HCT116 (cell line): Measurements from ENCODE around the gene ERC2. TPM values are rescaled to one million over a fixed set of nuclear protein-coding genes. Genes with fewer than 3 reads are reported as not detected.

Experiments
- ATAC-seq: fragments of 200-7000 bp; cut with Tn5 transposase; 2 replicates; pipeline ENCODE4 v1.9.1; 2020; ENCODE audit warnings: mild to moderate bottlenecking, moderate library complexity
- BruUV-seq: library from RNA; stranded (reverse); fragments of 400-500 nt; replicated peaks from 2 replicates; lab custom pipeline; 2021; lab: Mats Ljungman, UMichigan
- CTCF ChIA-PET: fragments of 300-600 bp; sonication (Branson Sonifier 250); formaldehyde crosslinking; loops from one replicate; lab custom pipeline; 2021; ENCODE audit warnings: antibody characterized with exemption; lab: Charles Lee
- POLR2A ChIA-PET: fragments of 300-600, 350-600 bp; sonication (Branson Sonifier 250); formaldehyde crosslinking; loops from one replicate; lab custom pipeline; 2021; ENCODE audit warnings: antibody characterized with exemption; lab: Charles Lee
- RAD21 ChIA-PET, 2 experiments: fragments of 300-600 bp; sonication (Branson Sonifier 250); formaldehyde crosslinking; loops; one replicate each; lab custom pipeline; 2023; ENCODE audit warnings: low total read pairs in 2 of 2; ENCODE audit not compliant: uncharacterized antibody in 2 of 2, unreplicated experiment in 2 of 2, low non-redundant PET in 1 of 2; lab: Charles Lee
- DNase-seq: peaks from one replicate; pipeline ENCODE4 v3.0.0-alpha.2; 2010; ENCODE audit warnings: low read depth, low spot score
- H2AFZ ChIP-seq: fragments of 200-600 bp; shearing (Covaris generic), sonication (generic); 2 replicates; pipeline ENCODE4 v1.6.1; 2017; ENCODE audit warnings: low read depth, mixed run types, mixed read lengths, antibody characterized with exemption, low read length; ENCODE audit not compliant: poor library complexity, severe bottlenecking
- H3K27ac ChIP-seq: 2 replicates; pipeline ENCODE4 v1.5.1; 2012; ENCODE audit warnings: low read depth, low read length
- H3K27me3 ChIP-seq: fragments of 200-600 bp; sonication (generic); 2 replicates; pipeline ENCODE4 v1.6.1; 2016; ENCODE audit warnings: mixed run types, low read length, mixed read lengths; ENCODE audit not compliant: insufficient read depth
- H3K36me3 ChIP-seq, 2 experiments: fragments of 200-500 bp in 1 of 2; fragments of 200-600 bp in 1 of 2; sonication (Bioruptor generic) in 1 of 2; sonication (generic) in 1 of 2; 2 replicates each; pipeline versions ENCODE4 v1.5.1 to v1.6.1; 2014 to 2016; ENCODE audit warnings: low read length in 2 of 2, inconsistent platforms in 1 of 2, mixed read lengths in 1 of 2, mixed run types in 1 of 2; ENCODE audit not compliant: insufficient read depth in 2 of 2, control insufficient read depth in 1 of 2
- H3K4me1 ChIP-seq, 2 experiments: fragments of 200-600 bp in 1 of 2; sonication (generic) in 1 of 2; 2 replicates each; pipeline versions ENCODE4 v1.5.1 to v1.6.1; 2012 to 2017; ENCODE audit warnings: low read length in 2 of 2, inconsistent platforms in 1 of 2, mild to moderate bottlenecking in 1 of 2, mixed read lengths in 1 of 2, mixed run types in 1 of 2, moderate library complexity in 1 of 2; ENCODE audit not compliant: insufficient read depth in 2 of 2, control insufficient read depth in 1 of 2
- H3K4me2 ChIP-seq: fragments of 200-600 bp; sonication (generic); 2 replicates; pipeline ENCODE4 v1.6.1; 2017; ENCODE audit warnings: mixed run types, low read length, mixed read lengths
- H3K4me3 ChIP-seq, 2 experiments: fragments of 200-600 bp in 1 of 2; sonication (generic) in 1 of 2; replicated peaks in 1 of 2; 2 replicates each; pipeline ENCODE4 v1.5.1; 2011 to 2016; ENCODE audit warnings: low read length in 2 of 2, control low read depth in 1 of 2, low read depth in 1 of 2, mild to moderate bottlenecking in 1 of 2, mixed read lengths in 1 of 2, mixed run types in 1 of 2
- H3K79me2 ChIP-seq: fragments of 200-600 bp; sonication (generic); 2 replicates; pipeline ENCODE4 v1.6.1; 2017; ENCODE audit warnings: mild to moderate bottlenecking, mixed run types, low read length, moderate library complexity, mixed read lengths; ENCODE audit not compliant: insufficient read depth
- H3K9ac ChIP-seq: fragments of 200-600 bp; sonication (generic); 2 replicates; pipeline ENCODE4 v1.6.1; 2016; ENCODE audit warnings: low read length, mixed read lengths
- H3K9me2 ChIP-seq: fragments of 200-600 bp; sonication (generic), shearing (Covaris generic); 2 replicates; pipeline ENCODE4 v1.6.1; 2017; ENCODE audit warnings: mixed run types, mild to moderate bottlenecking, moderate library complexity; ENCODE audit not compliant: insufficient read depth
- H3K9me3 ChIP-seq, 2 experiments: fragments of 200-500 bp in 1 of 2; fragments of 200-600 bp in 1 of 2; sonication (Bioruptor generic) in 1 of 2; sonication (generic) in 1 of 2; 2 replicates each; pipeline ENCODE4 v1.6.1; 2014 to 2017; ENCODE audit warnings: low read length in 2 of 2, mixed read lengths in 2 of 2, inconsistent platforms in 1 of 2, low read depth in 1 of 2, mild to moderate bottlenecking in 1 of 2, mixed run types in 1 of 2, moderate library complexity in 1 of 2; ENCODE audit not compliant: control insufficient read depth in 1 of 2, insufficient read depth in 1 of 2
- H4K20me1 ChIP-seq: fragments of 200-600 bp; sonication (generic), shearing (Covaris generic); 2 replicates; pipeline ENCODE4 v1.6.1; 2017; ENCODE audit warnings: mixed run types, mild to moderate bottlenecking, moderate library complexity; ENCODE audit not compliant: insufficient read depth
- ATF3 ChIP-seq: IDR thresholded peaks from 2 replicates; pipeline ENCODE4 v1.6.1; 2012
- CBX3 ChIP-seq: IDR thresholded peaks from 2 replicates; pipeline ENCODE4 v1.6.1; 2012; ENCODE audit warnings: low read depth
- CTCF ChIP-seq, 3 experiments: fragments of 200-600 bp in 1 of 3; sonication (generic) in 1 of 3; IDR thresholded peaks in 2 of 3; conservative IDR thresholded peaks in 1 of 3; 2 replicates each; pipeline ENCODE4 v1.5.1; 2012 to 2017; ENCODE audit warnings: low read depth in 2 of 3, low read length in 2 of 3, antibody characterized with exemption in 1 of 3, borderline replicate concordance in 1 of 3, control low read depth in 1 of 3, mild to moderate bottlenecking in 1 of 3, mixed read lengths in 1 of 3, mixed run types in 1 of 3, moderate library complexity in 1 of 3; ENCODE audit not compliant: insufficient read depth in 1 of 3
- EGR1 ChIP-seq: IDR thresholded peaks from 2 replicates; pipeline ENCODE4 v1.6.1; 2012; ENCODE audit warnings: low read depth
- EZH2phosphoT487 ChIP-seq: fragments of 200-600 bp; IDR thresholded peaks from 2 replicates; pipeline ENCODE4 v1.6.1; 2018; ENCODE audit warnings: antibody characterized with exemption, borderline replicate concordance
- FOSL1 ChIP-seq: IDR thresholded peaks from 2 replicates; pipeline ENCODE4 v1.6.1; 2012; ENCODE audit warnings: low read depth
- JUND ChIP-seq: IDR thresholded peaks from 2 replicates; pipeline ENCODE4 v1.6.1; 2012
- MAX ChIP-seq: IDR thresholded peaks from 2 replicates; pipeline ENCODE4 v1.6.1; 2012
- POLR2AphosphoS5 ChIP-seq: IDR thresholded peaks from 2 replicates; pipeline ENCODE4 v1.6.1; 2011; ENCODE audit warnings: mild to moderate bottlenecking, low read depth, low read length, moderate library complexity
- RAD21 ChIP-seq: IDR thresholded peaks from 2 replicates; pipeline ENCODE4 v1.6.1; 2012; ENCODE audit warnings: low read depth, mild to moderate bottlenecking
- SRF ChIP-seq: IDR thresholded peaks from 2 replicates; pipeline ENCODE4 v1.6.1; 2012; ENCODE audit warnings: low read depth
- YY1 ChIP-seq: IDR thresholded peaks from 2 replicates; pipeline ENCODE4 v1.6.1; 2011; ENCODE audit warnings: low read length, low read depth, moderate library complexity, mild to moderate bottlenecking; ENCODE audit not compliant: insufficient replicate concordance; ENCODE audit errors: extremely low read depth
- ZFX ChIP-seq: fragments of 450-650 bp; IDR thresholded peaks from 2 replicates; pipeline ENCODE4 v1.6.1; 2017
- ZNF274 ChIP-seq: fragments of 200-500 bp; sonication (Bioruptor generic); IDR thresholded peaks from 2 replicates; pipeline ENCODE4 v1.6.1; 2014; ENCODE audit warnings: mild to moderate bottlenecking, low read depth, low read length, inconsistent platforms
- intact Hi-C: fragments of 100-400 bp; cut with micrococcal nuclease; formaldehyde crosslinking; loops from 2 replicates; pipeline ENCODE4 v1.10.0; 2022
- total RNA-seq: library from RNA; stranded (reverse); gene quantifications from one replicate; pipeline ENCODE4 v1.2.1, GENCODE V29; 2021; ENCODE audit not compliant: unreplicated experiment

ERC2 gene
- total RNA-seq, 1 experiment from 2014 or later: not detected

- Histone ChIP-seq H3K27ac (no peak overlapping the region), H3K9me2 (no peaks in the 10 kb centered on the region), H3K4me3 (no peak overlapping the region), H3K36me3 (no peaks in the 10 kb centered on the region), H3K79me2 (no peaks in the 10 kb centered on the region), H3K27me3 (no peaks in the 10 kb centered on the region), H3K4me2 (no peak overlapping the region), H2AFZ (no peak overlapping the region), H3K4me1 (no peaks in the 10 kb centered on the region), H3K9ac (no peak overlapping the region), H3K9me3 (no peaks in the 10 kb centered on the region; a peak in 1 of 4 replicates), H4K20me1 (no peaks in the 10 kb centered on the region)
- RAD21 ChIA-PET: no interaction called here
- POLR2A ChIA-PET: no interaction called here
- ATAC-seq: no peak
- CTCF ChIA-PET: no interaction called here
- DNase-seq: no peak
- intact Hi-C loops: no loop called here
- BruUV-seq: no TSS peak
- TF ChIP-seq SRF (no peak), ZNF274 (no peak), CBX3 (no peak), JUND (no peak), RAD21 (no peak), YY1 (no peak), ZFX (no peak), MAX (no peak), EZH2phosphoT487 (no peak), EGR1 (no peak)
These were observed 310.4 kb downstream of the ERC2 start for GRCh38 chr3:56157693-56158362.

- Histone ChIP-seq H3K27me3 (0 out of 2 replicates have a peak, but pooled peaks cover 3% of the 10 kb centered on the region), H3K9ac (no peak overlapping the region), H2AFZ (no peak overlapping the region), H4K20me1 (no peaks in the 10 kb centered on the region), H3K9me3 (no peaks in the 10 kb centered on the region), H3K4me3 (no peak overlapping the region), H3K36me3 (no peaks in the 10 kb centered on the region), H3K4me2 (no peak overlapping the region), H3K27ac (no peak overlapping the region), H3K4me1 (no peaks in the 10 kb centered on the region), H3K79me2 (no peaks in the 10 kb centered on the region), H3K9me2 (no peaks in the 10 kb centered on the region)
- CTCF ChIA-PET: no interaction called here
- POLR2A ChIA-PET: no interaction called here
- DNase-seq: no peak
- BruUV-seq: no TSS peak
- RAD21 ChIA-PET: no interaction called here
- no peak for ATAC-seq
- TF ChIP-seq ZNF274 (no peak), CTCF (IDR thresholded peaks at IDR 0.05 in 2 of 3, conservative IDR thresholded peaks at IDR 0.05 in 1 of 3; ENCODE audit: borderline replicate concordance in 1 of 3, insufficient read depth in 1 of 3, low read depth in 2 of 3, low read length in 2 of 3) (no peak), RAD21 (no peak), CBX3 (no peak), EZH2phosphoT487 (no peak), POLR2AphosphoS5 (no peak), FOSL1 (no peak), ATF3 (no peak)
- intact Hi-C loops: no loop called here
These were observed 314.0 kb downstream of the ERC2 start for GRCh38 chr3:56154297-56154696.
